ENCODE data around the gene TUBA3E.
"Not testable (repeated sequence)": the region's sequence is repeated elsewhere in the genome, so short reads cannot be mapped to it uniquely, and the experiment has no call there.

Gene TUBA3E

DNA sequence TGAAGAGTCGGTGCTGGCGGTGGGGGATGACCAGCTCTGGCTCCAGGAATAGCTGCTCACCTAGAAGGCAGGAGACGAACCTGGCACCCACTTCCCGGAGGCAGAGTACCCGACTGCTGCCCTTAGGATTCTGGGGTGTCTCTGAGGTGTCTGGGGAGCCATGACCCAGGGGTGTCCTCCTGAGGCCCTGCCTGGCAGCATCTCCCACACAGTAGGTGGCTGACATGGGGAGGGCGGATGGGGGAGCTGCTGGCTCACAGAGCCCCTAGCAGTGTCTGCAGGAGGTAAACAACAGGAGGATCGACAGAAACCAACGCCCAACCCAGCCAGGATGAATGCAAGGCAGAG is 43.8 kb downstream of the TUBA3E start:
- not testable (repeated sequence) for H3K9me3 ChIP-seq (ENCODE audit: low read length); H3K4me1 ChIP-seq (ENCODE audit: insufficient read depth, low read length); H2AFZ ChIP-seq (ENCODE audit: low read depth, low read length); H3K4me3 ChIP-seq (ENCODE audit: low read length); H3K27me3 ChIP-seq (ENCODE audit: insufficient read depth, low read length)
- peaks cover 34% of the 10 kb centered on the region for H3K36me3 ChIP-seq (ENCODE audit: insufficient read depth, low read length)

DNA sequence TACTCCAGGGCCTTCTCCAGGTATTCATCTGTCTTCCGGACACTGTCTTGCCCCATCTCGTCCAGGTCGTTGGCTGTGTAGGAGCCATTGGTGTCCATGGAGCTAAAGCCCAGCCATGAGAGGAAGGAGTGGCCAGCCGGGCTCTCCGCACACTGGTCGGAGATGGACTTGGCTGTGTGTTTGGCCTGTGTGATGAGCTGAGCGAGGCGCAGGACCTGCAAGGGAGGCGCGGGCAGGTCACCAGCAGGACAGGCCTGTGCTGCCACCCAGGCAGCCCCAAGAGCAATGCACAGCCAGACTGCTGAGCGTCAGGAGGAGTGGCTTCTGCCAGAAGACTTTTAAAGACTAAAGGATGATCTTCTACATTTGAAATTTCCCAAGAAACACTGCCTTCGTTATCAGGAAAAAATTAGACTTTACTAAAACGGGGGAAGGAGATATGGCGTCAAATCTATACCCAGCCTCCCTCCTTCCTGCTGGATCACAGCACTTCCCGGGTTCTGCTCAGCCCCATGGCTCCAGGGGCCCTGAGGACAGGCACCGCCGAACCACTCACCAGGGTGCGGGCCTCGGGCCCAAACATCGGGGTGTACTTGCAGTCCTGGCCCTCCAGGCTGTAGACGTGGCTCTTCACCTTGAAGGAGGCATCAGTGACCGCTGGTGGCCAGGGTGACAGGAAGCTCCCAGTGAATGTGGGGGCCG is 44.4 kb downstream of the TUBA3E start:
- not testable (repeated sequence) for H3K9me3 ChIP-seq (ENCODE audit: low read length); H2AFZ ChIP-seq (ENCODE audit: low read depth, low read length); H3K4me1 ChIP-seq (ENCODE audit: insufficient read depth, low read length); H3K4me3 ChIP-seq (ENCODE audit: low read length); H3K27me3 ChIP-seq (ENCODE audit: insufficient read depth, low read length)
- H3K36me3 ChIP-seq (ENCODE audit: insufficient read depth, low read length), result peaks cover 33% of the 10 kb centered on the region

DNA sequence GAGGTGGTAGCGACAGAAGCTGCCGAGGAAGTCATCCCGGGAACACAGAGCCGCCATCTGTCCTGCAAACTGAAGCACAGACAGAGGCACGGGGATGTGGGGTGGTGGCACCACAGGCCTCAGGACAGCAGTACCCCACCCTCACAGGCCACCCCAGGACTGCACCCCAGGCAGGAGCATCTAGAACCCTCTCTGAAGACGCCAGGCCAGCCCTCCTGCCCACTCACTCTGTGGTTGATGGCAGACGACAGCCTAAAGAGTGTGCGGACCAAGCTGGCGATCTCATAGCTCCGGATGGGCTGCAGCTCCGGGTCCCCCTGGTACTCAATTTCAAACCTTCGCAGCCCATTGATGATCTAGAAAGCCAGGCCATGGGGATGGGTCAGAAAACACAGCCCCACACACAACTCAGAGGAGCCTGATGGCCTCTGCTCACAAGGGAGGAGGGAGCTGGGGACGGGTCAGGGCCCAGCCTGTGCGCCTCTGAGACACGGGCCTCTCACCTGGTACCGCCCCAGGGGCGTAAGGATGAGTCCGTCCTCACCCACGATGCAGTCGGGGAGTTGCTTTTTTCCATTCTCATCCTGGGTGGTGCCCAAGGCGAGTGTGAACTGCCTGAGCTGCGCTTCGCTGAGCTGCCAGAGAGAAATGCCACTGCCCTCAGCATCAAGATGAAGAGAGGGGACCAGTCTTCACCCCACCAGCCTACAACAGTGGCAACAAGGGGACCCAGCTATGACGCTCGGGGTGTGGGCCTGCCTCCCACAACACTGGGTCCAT is 45.2 kb downstream of the TUBA3E start:
- Histone ChIP-seq H3K27me3 (ENCODE audit: insufficient read depth, low read length) (no peaks in the 10 kb centered on the region), H3K36me3 (ENCODE audit: insufficient read depth, low read length) (peaks cover 33% of the 10 kb centered on the region), H3K4me3 (ENCODE audit: low read length) (no peak overlapping the region), H2AFZ (ENCODE audit: low read depth, low read length) (no peak overlapping the region), H3K4me1 (ENCODE audit: insufficient read depth, low read length) (no peaks in the 10 kb centered on the region), H3K9me3 (ENCODE audit: low read length) (no peaks in the 10 kb centered on the region)

DNA sequence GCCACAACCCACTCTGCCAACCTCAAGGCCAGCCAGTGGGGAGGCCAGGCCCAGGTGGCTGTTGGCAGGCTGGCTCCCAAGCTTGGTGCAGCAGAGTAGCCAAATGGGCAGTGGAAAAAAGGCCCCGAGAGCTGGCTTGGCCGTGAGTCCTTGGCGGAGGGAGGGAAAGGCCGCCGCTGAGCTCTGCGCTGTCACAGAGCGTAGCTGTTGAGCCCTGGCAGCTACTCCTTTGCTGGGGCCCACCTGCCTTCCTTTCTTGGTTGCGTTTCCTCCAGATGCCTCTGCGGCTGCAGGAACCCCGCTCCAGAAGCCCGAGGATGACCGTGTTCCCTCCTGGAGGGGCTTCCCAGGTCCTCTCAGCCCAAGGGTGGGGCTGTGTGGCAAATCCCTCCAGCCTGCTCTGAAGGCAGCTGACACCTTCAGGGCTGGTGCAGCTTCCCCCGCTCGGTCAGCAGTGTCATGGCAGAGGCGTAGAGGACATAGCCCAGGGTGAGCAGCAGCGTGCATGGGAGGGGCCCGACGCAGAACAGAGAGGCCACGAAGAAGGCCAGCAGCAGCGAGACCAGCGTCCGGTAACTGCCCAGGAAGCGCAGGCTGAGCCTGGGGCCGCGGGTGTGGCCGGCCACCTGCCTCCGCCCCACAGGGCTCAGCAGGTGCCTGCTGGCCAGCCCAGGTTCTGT is 46.0 kb downstream of the TUBA3E start:
- not testable (repeated sequence) for H3K4me3 ChIP-seq (ENCODE audit: low read length); H3K4me1 ChIP-seq (ENCODE audit: insufficient read depth, low read length); H3K9me3 ChIP-seq (ENCODE audit: low read length); H2AFZ ChIP-seq (ENCODE audit: low read depth, low read length); H3K27me3 ChIP-seq (ENCODE audit: insufficient read depth, low read length)
- peaks cover 29% of the 10 kb centered on the region for H3K36me3 ChIP-seq (ENCODE audit: insufficient read depth, low read length)

DNA sequence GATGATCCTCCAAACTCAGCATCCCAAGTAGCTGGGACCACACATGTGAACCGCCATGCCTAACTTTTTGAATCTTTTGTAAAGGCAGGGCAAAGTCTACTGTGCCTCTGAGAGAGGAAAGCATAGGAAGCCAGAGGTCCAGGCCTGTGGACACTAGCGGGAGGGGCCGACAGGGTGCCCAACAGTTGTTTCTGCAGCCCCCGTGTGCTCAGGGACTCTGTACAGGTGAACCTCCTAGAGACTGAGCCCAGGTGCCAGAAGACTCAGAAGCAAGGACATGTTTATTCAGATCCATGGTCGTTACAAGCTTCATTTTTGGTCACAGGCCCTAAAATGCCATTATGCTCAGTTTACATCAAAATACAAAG is 47.1 kb downstream of the TUBA3E start:
- peaks cover 24% of the 10 kb centered on the region for H3K36me3 ChIP-seq (ENCODE audit: insufficient read depth, low read length)
- H3K27me3 ChIP-seq (ENCODE audit: insufficient read depth, low read length), result not testable (repeated sequence)

DNA sequence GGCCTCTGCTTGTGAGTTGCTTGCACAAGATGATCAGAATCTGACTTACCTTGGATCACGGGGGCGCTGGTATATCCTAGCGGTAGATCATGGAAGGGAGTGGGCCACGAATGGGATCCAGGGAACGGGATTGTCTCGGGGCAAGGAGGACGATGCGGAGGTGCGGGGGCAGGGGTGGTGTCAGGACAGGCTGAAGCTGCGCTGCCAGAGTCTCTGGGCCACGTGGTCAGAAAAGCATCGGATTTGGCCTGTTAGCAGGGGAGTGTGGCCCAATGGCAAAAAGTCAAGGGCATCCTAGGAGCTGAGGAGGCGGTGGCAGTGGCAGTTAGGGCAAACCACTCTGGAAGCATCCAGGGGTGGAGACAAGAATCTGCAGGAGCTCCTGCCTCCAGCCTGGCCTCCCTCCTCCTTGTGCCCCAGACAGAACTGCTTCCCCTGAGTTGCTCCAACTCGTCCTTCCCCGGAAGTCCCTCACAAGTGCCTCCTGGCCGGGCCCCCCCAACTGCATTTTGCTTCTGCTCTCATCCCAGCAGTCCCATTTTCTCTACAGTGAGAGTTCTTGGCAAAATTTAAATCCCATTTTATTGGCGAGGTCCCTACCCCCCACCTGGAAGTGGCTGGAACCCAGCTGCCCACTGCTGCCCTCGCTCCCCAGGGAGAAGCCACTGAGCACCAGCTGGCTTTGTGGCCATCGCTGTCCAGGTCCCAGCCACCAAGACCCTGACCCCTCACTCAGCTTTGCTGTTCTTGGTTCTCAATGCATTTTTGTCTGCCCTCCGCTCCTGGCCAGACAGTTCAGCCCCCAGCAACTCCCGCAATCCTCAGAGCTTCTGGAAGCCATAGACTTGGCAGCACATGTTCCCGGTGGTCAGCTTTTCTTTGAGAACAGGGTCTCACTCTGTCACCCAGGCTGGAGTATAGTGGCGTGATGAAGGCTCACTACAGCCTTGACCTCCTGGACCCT is 47.8 kb downstream of the TUBA3E start:
- Histone ChIP-seq H3K9me3 (ENCODE audit: low read length) (no peaks in the 10 kb centered on the region), H3K36me3 (ENCODE audit: insufficient read depth, low read length) (peaks cover 22% of the 10 kb centered on the region), H3K4me1 (ENCODE audit: insufficient read depth, low read length) (no peaks in the 10 kb centered on the region), H3K4me3 (ENCODE audit: low read length) (no peak overlapping the region), H2AFZ (ENCODE audit: low read depth, low read length) (no peak overlapping the region), H3K27me3 (ENCODE audit: insufficient read depth, low read length) (no peaks in the 10 kb centered on the region)

More for the DNA sequence above, 47.1 kb downstream of the TUBA3E start:
- H3K4me1 ChIP-seq (ENCODE audit: insufficient read depth, low read length); H2AFZ ChIP-seq (ENCODE audit: low read depth, low read length); H3K9me3 ChIP-seq (ENCODE audit: low read length); H3K4me3 ChIP-seq (ENCODE audit: low read length): not testable (repeated sequence)

DNA sequence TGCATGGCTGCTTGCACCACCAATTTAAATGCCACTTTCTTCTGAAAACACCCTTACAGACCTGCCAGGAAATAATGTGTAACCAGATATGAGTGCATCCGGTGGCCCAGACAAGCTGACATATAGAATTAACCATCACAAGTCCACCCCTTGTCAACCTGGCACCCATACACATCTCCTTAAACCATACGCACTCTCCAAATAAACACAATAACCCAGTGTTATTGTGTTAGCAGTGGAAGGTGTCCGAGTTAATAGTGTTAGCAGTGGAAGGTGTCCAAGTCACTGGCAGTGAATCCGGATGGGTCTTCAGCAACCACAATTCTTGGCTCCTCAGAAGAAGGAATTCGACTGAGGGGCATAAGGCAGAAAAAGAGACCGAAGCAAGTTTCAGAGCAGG is 49.7 kb downstream of the TUBA3E start:
- not testable (repeated sequence) for H2AFZ ChIP-seq (ENCODE audit: low read depth, low read length); H3K4me1 ChIP-seq (ENCODE audit: insufficient read depth, low read length); H3K9me3 ChIP-seq (ENCODE audit: low read length); H3K27me3 ChIP-seq (ENCODE audit: insufficient read depth, low read length); H3K4me3 ChIP-seq (ENCODE audit: low read length)
- peaks cover 11% of the 10 kb centered on the region for H3K36me3 ChIP-seq (ENCODE audit: insufficient read depth, low read length)

DNA sequence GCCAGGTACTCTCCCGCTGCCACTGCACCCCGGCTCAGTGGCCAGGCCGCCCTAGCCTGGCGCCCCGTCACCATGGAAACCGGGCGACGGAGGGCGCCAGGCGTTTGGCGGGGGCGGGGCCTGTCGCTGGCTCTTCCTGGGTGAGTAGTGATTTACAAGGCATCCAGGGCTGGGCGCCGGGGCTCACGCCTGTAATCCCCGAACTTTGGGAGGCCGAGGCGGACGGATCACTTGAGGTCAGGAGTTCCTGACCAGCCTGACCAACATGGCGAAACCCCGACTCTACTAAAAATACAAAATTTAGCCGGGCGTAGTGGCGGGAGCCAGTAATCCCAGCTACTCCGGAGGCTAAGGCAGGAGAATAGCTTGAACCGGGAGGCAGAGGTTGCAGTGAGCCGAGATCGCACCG is 53.2 kb downstream of the TUBA3E start, which contains the start of gene CCDC74B:
Gene CCDC74B, minus strand, starts transcription at position 107 of the 409 bp plus-strand sequence. CDS start 116 bp downstream, outside the sequence.
- H3K9me3 ChIP-seq (ENCODE audit: low read length); H3K4me1 ChIP-seq (ENCODE audit: insufficient read depth, low read length); H3K36me3 ChIP-seq (ENCODE audit: insufficient read depth, low read length); H3K27me3 ChIP-seq (ENCODE audit: insufficient read depth, low read length); H2AFZ ChIP-seq (ENCODE audit: low read depth, low read length): not testable (repeated sequence)
- H3K4me3 ChIP-seq (ENCODE audit: low read length), result peak within 1 kb of the TSS; percentile 34

DNA sequence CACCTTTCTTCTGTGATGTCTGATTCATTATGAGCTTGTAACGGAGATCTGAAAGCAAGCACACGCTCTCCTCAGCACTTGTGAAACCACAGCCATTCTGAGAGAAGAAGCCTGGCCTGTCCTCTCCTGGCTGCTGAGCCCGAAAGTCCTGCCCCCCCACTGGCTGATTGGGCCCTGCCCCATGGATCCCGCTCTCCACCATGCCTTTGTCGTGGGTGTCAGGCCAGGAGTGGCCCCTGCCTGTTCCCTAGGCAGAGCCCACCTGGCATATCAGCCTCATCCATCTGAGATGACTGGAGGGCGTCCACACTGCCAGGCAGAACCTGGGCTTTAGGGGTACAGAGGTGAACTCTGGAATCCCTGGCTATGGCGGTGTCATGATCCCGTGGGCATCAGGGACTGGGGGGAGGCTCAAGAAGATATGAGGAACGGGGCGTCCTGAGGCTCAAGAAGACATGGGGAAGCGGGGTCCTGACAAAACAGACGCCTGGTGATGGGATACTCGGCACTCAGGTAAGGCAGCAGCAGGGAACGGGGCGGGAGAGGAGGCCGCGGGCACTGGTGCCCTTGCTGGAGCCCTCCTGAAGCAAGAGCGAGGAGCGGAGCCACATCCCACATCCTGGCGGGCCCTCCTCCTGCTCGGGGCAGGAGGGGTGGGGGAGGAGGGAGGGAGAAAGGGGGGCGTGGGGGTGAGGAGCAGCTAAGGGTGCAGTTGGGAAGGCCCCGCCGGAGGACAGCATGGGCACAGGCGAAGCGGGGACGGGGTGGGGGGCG is 54.8 kb downstream of the TUBA3E start:
- H3K4me1 ChIP-seq (ENCODE audit: insufficient read depth, low read length); H2AFZ ChIP-seq (ENCODE audit: low read depth, low read length); H3K36me3 ChIP-seq (ENCODE audit: insufficient read depth, low read length); H3K4me3 ChIP-seq (ENCODE audit: low read length); H3K27me3 ChIP-seq (ENCODE audit: insufficient read depth, low read length); H3K9me3 ChIP-seq (ENCODE audit: low read length): not testable (repeated sequence)

DNA sequence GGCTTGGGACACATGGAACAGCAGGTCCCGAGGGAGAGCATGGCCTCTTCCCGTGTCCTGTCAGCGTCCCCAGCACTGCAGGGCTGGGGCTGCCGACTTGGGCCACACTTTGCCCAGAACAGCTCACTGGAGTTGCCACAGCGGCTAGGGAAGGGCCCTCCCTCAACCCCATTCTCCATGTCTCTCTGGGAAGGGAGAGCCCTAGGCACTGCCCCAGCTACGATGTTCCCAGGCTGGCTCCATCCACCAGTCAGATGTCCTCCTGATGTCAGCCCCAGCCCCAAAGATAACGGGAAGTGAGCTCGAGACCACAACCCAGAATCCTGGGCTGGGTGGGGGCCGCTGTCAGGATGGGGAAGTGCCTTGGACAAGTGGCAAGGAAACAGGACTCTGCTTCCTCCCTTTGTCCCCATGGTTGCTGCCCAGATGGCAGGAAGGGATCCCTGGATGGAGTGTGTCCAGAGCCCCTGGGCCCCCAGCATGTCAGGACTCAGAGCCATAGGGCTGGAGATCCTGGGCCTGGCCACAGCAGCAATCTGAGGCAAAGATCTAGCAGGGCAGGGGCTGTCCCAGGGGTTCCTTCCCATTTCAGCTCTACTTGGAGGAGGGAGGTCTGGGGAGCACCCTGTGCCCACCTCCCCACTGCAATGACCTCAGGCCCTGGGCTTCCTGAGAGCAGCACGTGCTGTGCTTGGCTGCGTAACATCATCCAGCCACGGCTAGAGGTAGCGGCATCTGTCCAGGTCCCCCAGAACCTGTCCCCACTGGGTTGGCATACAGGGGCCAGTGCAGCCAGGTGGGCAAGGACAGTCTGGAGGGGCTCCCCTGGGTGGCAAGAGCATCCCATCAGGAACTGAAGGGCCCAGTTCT is 55.6 kb downstream of the TUBA3E start:
- H3K4me3 ChIP-seq (ENCODE audit: low read length); H3K4me1 ChIP-seq (ENCODE audit: insufficient read depth, low read length); H2AFZ ChIP-seq (ENCODE audit: low read depth, low read length); H3K36me3 ChIP-seq (ENCODE audit: insufficient read depth, low read length); H3K9me3 ChIP-seq (ENCODE audit: low read length); H3K27me3 ChIP-seq (ENCODE audit: insufficient read depth, low read length): not testable (repeated sequence)
